Smooth muscle cell (in vitro differentiated cells): ENCODE data around the gene NDUFB8. TPM values are rescaled to one million over a fixed set of nuclear protein-coding genes. Genes with fewer than 3 reads are reported as not detected.

Experiments
- DNase-seq: peaks from one replicate; lab custom pipeline; 2025; ENCODE audit not compliant: unreplicated experiment; lab: John Stamatoyannopoulos, UW
- H2AFZ ChIP-seq: fragments of 200-600 bp; sonication (generic); 2 replicates; pipeline ENCODE4 v1.6.0; 2016; ENCODE audit warnings: antibody characterized with exemption, low read depth, mild to moderate bottlenecking
- H3F3A ChIP-seq: fragments of 200-600 bp; sonication (generic); 2 replicates; pipeline ENCODE4 v1.6.0; 2017; ENCODE audit warnings: antibody characterized with exemption, low read depth
- H3K27ac ChIP-seq: fragments of 200-600 bp; sonication (generic); 2 replicates; pipeline ENCODE4 v1.5.1; 2016; ENCODE audit warnings: low read depth, mild to moderate bottlenecking
- H3K27me3 ChIP-seq: fragments of 200-600 bp; sonication (generic); 2 replicates; pipeline ENCODE4 v1.6.1; 2016; ENCODE audit warnings: low read depth, mild to moderate bottlenecking
- H3K36me3 ChIP-seq: fragments of 200-600 bp; sonication (generic); 2 replicates; pipeline ENCODE4 v1.5.1; 2016; ENCODE audit warnings: low read depth
- H3K4me1 ChIP-seq: fragments of 200-600 bp; sonication (generic); 2 replicates; pipeline ENCODE4 v1.5.1; 2016; ENCODE audit warnings: low read depth
- H3K4me2 ChIP-seq: fragments of 200-600 bp; sonication (generic); 2 replicates; pipeline ENCODE4 v1.6.0; 2016; ENCODE audit warnings: mild to moderate bottlenecking
- H3K4me3 ChIP-seq: fragments of 200-600 bp; sonication (generic); 2 replicates; pipeline ENCODE4 v1.5.1; 2016; ENCODE audit warnings: mild to moderate bottlenecking
- H3K79me2 ChIP-seq: fragments of 200-600 bp; sonication (generic); 2 replicates; pipeline ENCODE4 v1.6.0; 2016; ENCODE audit warnings: low read depth, mild to moderate bottlenecking
- H3K9ac ChIP-seq: fragments of 200-600 bp; sonication (generic); 2 replicates; pipeline ENCODE4 v1.6.0; 2016; ENCODE audit warnings: low read depth
- H3K9me3 ChIP-seq: fragments of 200-600 bp; sonication (generic); replicated peaks from 2 replicates; pipeline ENCODE4 v1.5.1; 2016; ENCODE audit warnings: low read depth
- H4K20me1 ChIP-seq: fragments of 200-600 bp; sonication (generic); 2 replicates; pipeline ENCODE4 v1.6.0; 2016; ENCODE audit warnings: low read depth
- CTCF ChIP-seq: fragments of 200-600 bp; sonication (generic); IDR thresholded peaks from 2 replicates; pipeline ENCODE4 v1.5.1; 2017; ENCODE audit warnings: borderline replicate concordance, mild to moderate bottlenecking, antibody characterized with exemption; ENCODE audit not compliant: insufficient read depth, poor library complexity, severe bottlenecking
- WGBS: methylation state at CpG from one replicate; pipeline ENCODE4 v1.1.7; 2016; ENCODE audit warnings: low lambda C conversion rate; 5-methylcytosine and 5-hydroxymethylcytosine counted together
- polyA plus RNA-seq: library from polyadenylated mRNA; unstranded; fragments of >200 nt; fragmentation: Nextera tagmentation; extraction: Ambion mirVana; gene quantifications from 2 replicates; pipeline ENCODE4 v1.2.1, GENCODE V29; 2016
- total RNA-seq: library from RNA; depleted of rRNA; stranded (reverse); fragments of >200 nt; gene quantifications from 2 replicates; pipeline ENCODE4 v1.2.3, GENCODE V29; 2014

Gene NDUFB8
- total and polyA plus RNA-seq, 2 experiments from 2014 or later: 128 to 430 TPM

- H3K4me1 ChIP-seq: peaks cover 4% of the 10 kb centered on the region
- peaks cover 20% of the 10 kb centered on the region for H3K27me3 ChIP-seq
- H2AFZ ChIP-seq: no peak overlapping the region
- peak; percentile 11 for TF ChIP-seq CTCF
- H3K79me2 ChIP-seq: no peaks in the 10 kb centered on the region
- no peak overlapping the region for H3K27ac ChIP-seq
- no peaks in the 10 kb centered on the region for H3K9me3 ChIP-seq
- peaks cover 9% of the 10 kb centered on the region for H4K20me1 ChIP-seq
- no peak overlapping the region for H3K4me2 ChIP-seq
- no peaks in the 10 kb centered on the region for H3K36me3 ChIP-seq
- H3F3A ChIP-seq: no peaks in the 10 kb centered on the region
- no peak overlapping the region for H3K4me3 ChIP-seq
- DNase-seq: no peak
- no peak overlapping the region for H3K9ac ChIP-seq
- 75% methylated on average over 2 of the region's 2 CpGs for WGBS
Measured at GRCh38 chr10:100516847-100517246, 12.8 kb downstream of the NDUFB8 start.

GRCh38 chr10:100515612-100516011 lies 14.1 kb downstream of the NDUFB8 start:
- H3K9me3 ChIP-seq: no peaks in the 10 kb centered on the region
- peaks cover 8% of the 10 kb centered on the region for H4K20me1 ChIP-seq
- no peak for TF ChIP-seq CTCF
- DNase-seq: no peak
- no peak overlapping the region for H2AFZ ChIP-seq
- H3F3A ChIP-seq: no peaks in the 10 kb centered on the region
- no peak overlapping the region for H3K9ac ChIP-seq
- H3K4me2 ChIP-seq: no peak overlapping the region
- H3K79me2 ChIP-seq: no peaks in the 10 kb centered on the region
- 91% methylated on average over 3 of the region's 3 CpGs for whole genome bisulfite sequencing
- no peak overlapping the region for H3K4me3 ChIP-seq
- H3K4me1 ChIP-seq: peaks cover 4% of the 10 kb centered on the region
- H3K36me3 ChIP-seq: no peaks in the 10 kb centered on the region
- H3K27ac ChIP-seq: no peak overlapping the region
- peaks cover 20% of the 10 kb centered on the region for H3K27me3 ChIP-seq

- no peak overlapping the region for H3K4me2 ChIP-seq
- no peaks in the 10 kb centered on the region for H3K36me3 ChIP-seq
- H2AFZ ChIP-seq: no peak overlapping the region
- no peaks in the 10 kb centered on the region for H3K4me1 ChIP-seq
- WGBS: 88% methylated on average over 7 of the region's 7 CpGs
- no peak overlapping the region for H3K4me3 ChIP-seq
- no peak overlapping the region for H3K9ac ChIP-seq
- no peaks in the 10 kb centered on the region for H3F3A ChIP-seq
- no peaks in the 10 kb centered on the region for H3K27me3 ChIP-seq
- no peak for DNase-seq
- no peak overlapping the region for H3K27ac ChIP-seq
- no peaks in the 10 kb centered on the region for H4K20me1 ChIP-seq
- TF ChIP-seq CTCF: no peak
- no peaks in the 10 kb centered on the region for H3K79me2 ChIP-seq
- H3K9me3 ChIP-seq: no peaks in the 10 kb centered on the region
Measured at GRCh38 chr10:100510533-100511308, 18.9 kb downstream of the NDUFB8 start.
